OCI-LY1 (cell line): ENCODE results near the gene RNF186.

Experiments
- H2AFZ ChIP-seq: fragments of 200-600 bp; sonication (generic), shearing (Covaris generic); 2 replicates; pipeline ENCODE4 v1.6.0; 2014; ENCODE audit warnings: antibody characterized with exemption, mild to moderate bottlenecking, low read length
- H3F3A ChIP-seq: fragments of 200-600 bp; sonication (generic), shearing (Covaris generic); 2 replicates; pipeline ENCODE4 v1.6.0; 2014; ENCODE audit warnings: mild to moderate bottlenecking, antibody characterized with exemption, low read length, moderate library complexity; ENCODE audit not compliant: insufficient read depth
- H3K27ac ChIP-seq: fragments of 200-600 bp; sonication (generic); 2 replicates; pipeline ENCODE4 v1.5.1; 2014; ENCODE audit warnings: low read length, mixed run types, mild to moderate bottlenecking, low read depth; ENCODE audit not compliant: poor library complexity, severe bottlenecking
- H3K27me3 ChIP-seq: fragments of 200-600 bp; sonication (generic); 2 replicates; pipeline ENCODE4 v1.6.0; 2014; ENCODE audit warnings: antibody characterized with exemption, mild to moderate bottlenecking, low read length, moderate library complexity; ENCODE audit not compliant: insufficient read depth
- H3K36me3 ChIP-seq: fragments of 200-600 bp; sonication (generic); 2 replicates; pipeline ENCODE4 v1.6.1; 2014; ENCODE audit warnings: mild to moderate bottlenecking, antibody characterized with exemption, low read length, moderate library complexity, mixed read lengths; ENCODE audit not compliant: insufficient read depth
- H3K4me1 ChIP-seq: fragments of 200-600 bp; sonication (generic); 2 replicates; pipeline ENCODE4 v1.5.1; 2014; ENCODE audit warnings: mild to moderate bottlenecking, low read length, moderate library complexity; ENCODE audit not compliant: insufficient read depth, severe bottlenecking
- H3K4me2 ChIP-seq: fragments of 200-600 bp; sonication (generic), shearing (Covaris generic); 2 replicates; pipeline ENCODE4 v1.6.1; 2014; ENCODE audit warnings: low read length
- H3K4me3 ChIP-seq: fragments of 200-600 bp; sonication (generic); 2 replicates; pipeline ENCODE4 v1.5.1; 2014; ENCODE audit warnings: low read length, low read depth, mild to moderate bottlenecking, mixed read lengths; ENCODE audit not compliant: poor library complexity, severe bottlenecking
- H3K79me2 ChIP-seq: fragments of 200-600 bp; shearing (Covaris generic); 2 replicates; pipeline ENCODE4 v1.6.1; 2016; ENCODE audit warnings: mixed run types, low read length, mixed read lengths; ENCODE audit not compliant: insufficient read depth
- H3K9ac ChIP-seq: fragments of 200-600 bp; sonication (generic), shearing (Covaris generic); 2 replicates; pipeline ENCODE4 v1.6.1; 2014; ENCODE audit warnings: mild to moderate bottlenecking, low read length, mixed read lengths
- H3K9me2 ChIP-seq: fragments of 200-600 bp; sonication (generic), shearing (Covaris generic); 2 replicates; pipeline ENCODE4 v1.6.1; 2014; ENCODE audit warnings: low read depth, mild to moderate bottlenecking, low read length, mixed read lengths
- H3K9me3 ChIP-seq: fragments of 200-600 bp; shearing (Covaris generic); 2 replicates; pipeline ENCODE4 v1.6.1; 2014; ENCODE audit warnings: low read length, mixed read lengths
- H4K20me1 ChIP-seq: fragments of 200-600 bp; sonication (generic), shearing (Covaris generic); 2 replicates; pipeline ENCODE4 v1.6.0; 2016; ENCODE audit warnings: mild to moderate bottlenecking, low read length; ENCODE audit not compliant: insufficient read depth
- CTCF ChIP-seq: fragments of 200-600 bp; sonication (generic), shearing (Covaris generic); IDR thresholded peaks from 2 replicates; pipeline ENCODE4 v1.5.1; 2017; ENCODE audit warnings: mild to moderate bottlenecking, antibody characterized with exemption, low read length, moderate library complexity, mixed read lengths
- EZH2 ChIP-seq: fragments of 200-600 bp; sonication (generic), shearing (Covaris generic); IDR thresholded peaks from 2 replicates; pipeline ENCODE4 v1.8.0; 2017; ENCODE audit warnings: borderline replicate concordance, mixed run types, mild to moderate bottlenecking, antibody characterized with exemption, low read length, moderate library complexity, mixed read lengths

RNF186 gene, protein sequence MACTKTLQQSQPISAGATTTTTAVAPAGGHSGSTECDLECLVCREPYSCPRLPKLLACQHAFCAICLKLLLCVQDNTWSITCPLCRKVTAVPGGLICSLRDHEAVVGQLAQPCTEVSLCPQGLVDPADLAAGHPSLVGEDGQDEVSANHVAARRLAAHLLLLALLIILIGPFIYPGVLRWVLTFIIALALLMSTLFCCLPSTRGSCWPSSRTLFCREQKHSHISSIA

GRCh38 chr1:19814681-19815503, at the start of gene RNF186:
Gene RNF186 (minus strand): TSS chr1:19815283. CDS start chr1:19815101, 182 bp downstream.
- H3K9ac ChIP-seq: no peak within 1 kb of the TSS
- no peaks in the 10 kb centered on the region for H3K36me3 ChIP-seq
- H3K27ac ChIP-seq: peak within 1 kb of the TSS; percentile 76
- H3K4me3 ChIP-seq: no peak within 1 kb of the TSS
- H3K4me1 ChIP-seq: peaks cover 38% of the 10 kb centered on the region
- H3K4me2 ChIP-seq: no peak within 1 kb of the TSS
- H3K27me3 ChIP-seq: no peaks in the 10 kb centered on the region; the same call in 1 of the 2 replicates
- TF ChIP-seq CTCF: no peak
- no peaks in the 10 kb centered on the region for H3K9me2 ChIP-seq
- no peaks in the 10 kb centered on the region for H4K20me1 ChIP-seq
- H3F3A ChIP-seq: no peaks in the 10 kb centered on the region
- H3K79me2 ChIP-seq: no peaks in the 10 kb centered on the region
- no peak within 1 kb of the TSS for H2AFZ ChIP-seq
- H3K9me3 ChIP-seq: no peaks in the 10 kb centered on the region

GRCh38 chr1:19864570-19865160, 49.6 kb upstream of the RNF186 start:
- Histone ChIP-seq H3K27me3 (peaks cover 3% of the 10 kb centered on the region; the same call in 1 of the 2 replicates), H3K9ac (no peak overlapping the region), H2AFZ (no peak overlapping the region), H3K36me3 (no peaks in the 10 kb centered on the region; the same call in 1 of the 2 replicates), H3K9me2 (no peaks in the 10 kb centered on the region), H3K27ac (no peak overlapping the region), H3K4me2 (no peak overlapping the region), H3K79me2 (no peaks in the 10 kb centered on the region), H3K9me3 (0 out of 2 replicates have a peak, but pooled peaks cover 2% of the 10 kb centered on the region), H4K20me1 (no peaks in the 10 kb centered on the region), H3K4me3 (no peak overlapping the region), H3K4me1 (no peaks in the 10 kb centered on the region), H3F3A (no peaks in the 10 kb centered on the region)
- TF ChIP-seq CTCF (no peak), EZH2 (no peak)

- H3F3A ChIP-seq: no peaks in the 10 kb centered on the region
- no peak overlapping the region for H3K4me3 ChIP-seq
- H3K4me2 ChIP-seq: no peak overlapping the region
- H3K36me3 ChIP-seq: no peaks in the 10 kb centered on the region; the same call in 1 of the 2 replicates
- H4K20me1 ChIP-seq: no peaks in the 10 kb centered on the region
- no peaks in the 10 kb centered on the region for H3K9me2 ChIP-seq
- no peak overlapping the region for H3K9ac ChIP-seq
- 0 out of 2 replicates have a peak, but pooled peaks cover 2% of the 10 kb centered on the region for H3K9me3 ChIP-seq
- TF ChIP-seq EZH2 (no peak), CTCF (no peak)
- no peak overlapping the region for H2AFZ ChIP-seq
- H3K79me2 ChIP-seq: no peaks in the 10 kb centered on the region
- H3K4me1 ChIP-seq: no peaks in the 10 kb centered on the region
- H3K27ac ChIP-seq: no peak overlapping the region
- peaks cover 3% of the 10 kb centered on the region; the same call in 1 of the 2 replicates for H3K27me3 ChIP-seq
Observed at GRCh38 chr1:19862944-19863343, 47.9 kb upstream of the RNF186 start.
